ENCODE data around the gene DDX1.

Gene DDX1

DNA sequence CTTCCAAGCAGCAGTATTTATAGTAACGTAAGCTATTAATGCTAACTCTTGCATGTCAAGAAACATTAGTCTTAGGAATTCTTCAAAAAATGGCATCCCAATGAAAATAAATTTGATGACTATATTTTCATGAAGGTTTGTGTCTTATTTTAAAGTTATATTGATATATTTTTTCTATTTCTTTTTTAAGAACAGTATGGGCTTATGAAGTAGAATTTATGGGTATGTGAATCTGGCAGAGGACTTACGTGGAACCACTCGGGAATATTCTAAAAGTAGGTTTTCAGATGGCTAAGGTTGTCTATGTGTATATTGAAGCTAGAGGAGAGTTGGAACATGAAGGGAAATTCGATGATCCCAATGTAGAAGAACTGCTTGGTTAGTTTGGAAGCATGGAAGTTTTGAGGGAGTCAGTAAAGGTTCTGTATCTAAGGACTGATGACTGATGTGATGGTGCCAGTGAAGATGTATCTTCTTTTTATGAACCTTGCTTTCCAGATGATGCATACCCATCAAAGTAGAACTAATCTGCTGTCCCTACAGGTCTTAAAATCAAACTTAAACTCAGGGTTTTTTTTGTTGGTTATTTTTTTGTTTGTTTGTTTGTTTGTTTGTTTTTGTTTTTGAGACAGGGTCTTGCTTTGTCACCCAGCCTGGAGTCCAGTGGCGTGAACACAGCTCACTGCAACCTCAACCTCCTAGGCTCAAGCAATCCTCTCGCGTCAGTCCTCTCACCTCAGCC lies 39.5 kb downstream of the DDX1 start:
- DNase-seq: no peak

DNA sequence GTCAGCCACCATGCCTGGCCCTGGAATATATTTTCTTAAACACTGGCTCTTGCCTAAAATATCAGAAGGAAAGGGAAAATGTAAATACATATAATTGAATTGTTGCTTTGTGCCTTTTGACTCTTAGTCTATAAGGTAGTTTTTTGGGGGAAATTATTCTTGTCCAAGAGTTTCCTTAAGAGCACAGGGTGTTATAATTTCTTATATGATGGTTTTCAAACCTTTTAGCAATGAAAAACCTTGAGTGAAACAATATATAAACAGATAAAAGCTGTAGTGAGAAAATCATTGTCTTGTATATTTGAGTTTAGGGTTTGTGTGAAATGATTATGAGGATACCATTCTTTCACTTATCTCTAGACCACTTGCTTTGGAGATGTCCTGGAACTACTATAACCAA lies 40.2 kb downstream of the DDX1 start:
- no peak for DNase-seq

DNA sequence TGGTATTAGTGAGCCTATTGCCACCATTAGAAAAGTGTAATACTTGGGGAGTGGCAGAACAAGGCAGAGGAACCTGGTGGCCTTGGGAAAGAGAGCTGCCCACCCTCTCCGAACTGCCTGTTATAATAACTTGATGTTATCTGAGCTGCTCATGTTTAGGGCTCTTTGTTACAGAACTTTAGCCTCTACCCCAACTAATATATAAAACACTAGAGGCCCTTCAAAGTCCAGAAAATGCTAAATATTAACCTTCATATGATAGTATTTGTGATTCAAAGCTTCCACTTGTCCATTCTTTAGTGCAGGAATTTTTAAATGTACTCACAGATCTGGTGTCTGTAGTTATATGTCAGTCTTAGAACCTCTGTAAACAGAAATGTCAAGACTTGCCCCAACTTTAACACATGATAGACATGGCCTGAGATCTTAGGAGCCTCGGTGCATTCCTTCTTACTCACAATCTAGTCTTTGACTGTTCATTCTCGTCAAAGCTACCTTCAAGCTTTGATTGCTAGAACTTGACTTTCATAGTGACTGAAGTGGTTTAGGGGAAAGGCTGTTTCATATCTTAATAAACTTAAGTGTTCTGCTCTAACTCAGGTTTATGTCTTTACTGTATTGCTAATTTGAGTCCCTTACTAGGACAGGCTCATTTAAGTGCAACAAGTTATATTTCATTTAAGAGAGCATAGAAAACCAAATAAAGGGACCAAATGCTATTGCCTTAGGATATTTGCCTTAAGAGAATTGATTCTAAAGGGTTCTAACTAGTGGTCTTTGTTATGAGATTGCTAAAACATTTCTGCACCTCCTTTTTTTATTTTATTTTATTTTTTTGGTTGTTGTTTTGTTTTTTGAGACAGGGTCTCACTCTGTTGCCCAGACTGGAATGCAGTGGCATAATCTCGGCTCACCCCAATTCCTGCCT lies 41.6 kb downstream of the DDX1 start:
- DNase-seq: no peak

DNA sequence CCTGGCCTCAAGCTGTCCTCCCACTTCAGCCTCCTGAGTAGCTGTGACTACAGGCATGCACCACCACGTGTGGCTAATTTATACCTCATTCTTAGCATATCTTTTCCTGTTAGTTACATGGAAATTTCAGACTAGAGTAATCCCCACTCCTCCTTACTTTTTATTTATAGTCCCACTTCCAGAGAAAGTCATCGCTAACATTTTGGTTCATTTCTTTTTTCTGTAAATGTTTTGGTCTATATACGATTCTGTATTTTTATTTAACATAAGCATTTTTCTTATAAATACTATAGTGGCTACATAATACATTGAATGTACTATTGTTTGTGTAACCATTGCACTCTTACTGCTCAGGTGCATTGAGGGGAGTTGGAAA lies 42.3 kb downstream of the DDX1 start:
- no peak for DNase-seq

DNA sequence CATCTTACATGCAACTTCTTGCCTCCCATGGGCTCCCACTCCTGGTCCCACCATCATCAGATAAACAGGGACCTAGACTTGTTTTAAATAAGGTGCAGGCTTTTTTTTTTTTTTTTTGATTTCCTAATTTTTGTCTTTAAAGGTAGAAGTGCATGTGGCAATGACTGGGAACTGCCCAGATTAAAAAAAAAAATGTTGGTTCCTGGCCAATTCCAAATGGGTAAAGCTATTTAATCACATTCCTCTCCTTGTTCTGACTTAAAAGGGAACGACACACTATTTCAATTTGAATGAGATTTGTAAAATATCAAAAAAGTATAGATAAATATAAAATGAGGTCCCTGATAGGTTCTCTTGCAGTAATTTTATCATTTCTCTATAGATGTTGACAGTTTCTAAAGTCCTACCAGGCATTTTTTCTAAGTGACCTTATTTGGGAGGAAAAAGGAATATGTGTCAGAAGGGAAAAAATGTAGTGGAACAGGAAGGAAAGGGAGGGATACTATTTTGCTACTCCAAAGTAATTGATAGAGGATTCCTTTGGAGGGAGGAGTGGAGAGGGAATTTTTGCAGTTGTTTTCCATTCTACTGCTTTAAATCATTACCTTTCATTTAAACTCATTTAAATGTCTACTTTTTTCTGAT lies 43.3 kb downstream of the DDX1 start:
- no peak for DNase-seq

DNA sequence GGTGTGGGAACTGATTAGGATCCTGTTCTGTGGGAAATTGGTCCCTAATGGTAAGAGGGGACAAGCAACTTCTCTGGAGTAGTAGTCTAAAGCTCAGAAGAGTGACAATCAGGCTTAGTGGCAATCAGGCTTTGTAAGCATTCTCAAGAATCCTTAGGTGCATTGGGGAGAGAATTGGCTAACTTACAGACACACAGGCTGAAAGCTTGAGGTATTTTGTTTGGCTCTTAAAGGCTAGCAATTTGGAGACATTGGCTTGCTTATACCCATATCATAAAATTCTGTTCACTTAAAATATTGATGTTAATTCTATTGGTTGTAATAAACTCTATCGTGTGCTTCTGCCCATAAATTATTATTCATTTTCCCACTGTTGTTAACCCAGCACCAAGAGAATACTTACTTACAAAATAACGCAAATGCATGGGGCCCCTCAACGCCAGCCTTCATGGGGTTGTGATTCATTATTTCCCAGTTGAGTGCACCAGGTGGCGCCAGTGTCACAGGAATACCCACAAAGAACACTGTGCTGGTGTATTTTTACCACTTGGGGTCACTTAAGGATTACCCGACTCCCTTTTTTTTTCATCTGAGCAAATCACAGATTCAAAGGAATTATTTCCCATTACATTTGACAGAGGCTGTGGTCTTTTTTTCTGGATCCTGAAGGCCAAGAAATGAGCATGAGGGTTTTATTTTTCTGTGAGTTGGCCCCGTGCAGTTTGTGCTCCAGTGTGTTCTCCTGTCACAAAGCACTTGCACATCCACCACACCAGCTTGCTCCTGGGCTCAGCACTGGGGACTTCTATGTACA lies 45.5 kb downstream of the DDX1 start:
- peak; percentile 38 for DNase-seq

DNA sequence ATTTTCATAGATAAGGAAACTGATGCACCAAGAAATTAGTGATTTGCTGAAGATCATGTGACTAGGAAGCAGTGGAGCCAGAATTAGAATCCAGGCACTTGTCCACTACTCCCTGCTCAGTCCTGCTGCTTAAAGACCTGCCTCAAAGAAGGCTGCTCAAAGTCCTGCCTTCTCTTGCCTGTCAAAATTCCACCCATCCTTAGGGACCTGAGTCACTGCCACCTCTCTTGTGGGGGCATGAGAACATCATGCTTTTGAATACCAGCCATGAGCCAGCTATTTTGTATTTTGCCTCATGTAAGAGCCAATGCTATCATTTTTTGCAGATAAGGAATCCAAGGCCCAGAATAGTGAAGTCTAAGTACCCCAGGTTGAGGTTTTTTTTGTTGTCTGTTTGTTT lies 47.1 kb downstream of the DDX1 start:
- DNase-seq: no peak

DNA sequence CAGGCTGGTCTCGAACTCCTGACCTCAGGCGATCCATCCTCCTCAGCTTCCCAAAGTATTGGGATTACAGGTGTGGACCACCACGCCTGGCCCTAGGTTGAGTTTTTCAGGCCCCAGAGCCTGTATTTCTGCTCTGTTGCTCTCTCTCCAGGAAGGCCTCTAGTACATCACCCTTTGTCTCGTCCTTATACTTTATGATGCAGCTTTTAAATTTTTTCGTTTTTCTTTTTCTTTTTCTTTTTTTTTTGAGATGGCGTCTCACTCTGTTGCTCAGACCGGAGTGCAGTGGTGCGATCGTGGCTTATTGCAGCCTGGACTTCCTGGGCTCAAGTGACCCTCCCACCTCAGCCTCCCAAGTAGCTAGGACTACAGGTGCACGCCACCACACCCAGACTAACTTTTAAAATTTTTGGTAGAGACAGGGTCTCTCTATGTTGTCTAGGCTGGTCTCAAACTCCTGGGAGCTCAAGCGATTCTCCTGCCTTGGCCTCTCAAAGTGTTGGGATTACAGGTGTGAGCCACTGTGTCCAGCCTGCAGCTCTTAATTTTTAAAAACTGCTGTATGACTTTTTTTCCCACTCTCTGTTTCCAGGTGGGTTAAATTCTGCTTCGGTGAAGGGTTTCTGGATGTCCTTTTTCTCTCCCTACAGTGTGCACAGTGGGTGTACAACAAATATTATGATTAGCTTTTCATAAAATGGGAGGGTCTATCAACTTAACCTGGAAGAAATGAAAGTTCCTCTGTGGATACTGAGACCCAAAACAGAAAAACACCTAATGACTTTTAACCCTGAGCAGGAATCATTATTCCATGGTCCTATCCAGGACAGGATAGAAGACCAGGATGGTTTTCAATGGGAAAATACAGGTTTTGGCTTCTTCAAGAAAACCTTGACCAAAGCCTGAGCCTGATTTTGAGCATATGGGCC lies 47.9 kb downstream of the DDX1 start:
- no peak for DNase-seq

DNA sequence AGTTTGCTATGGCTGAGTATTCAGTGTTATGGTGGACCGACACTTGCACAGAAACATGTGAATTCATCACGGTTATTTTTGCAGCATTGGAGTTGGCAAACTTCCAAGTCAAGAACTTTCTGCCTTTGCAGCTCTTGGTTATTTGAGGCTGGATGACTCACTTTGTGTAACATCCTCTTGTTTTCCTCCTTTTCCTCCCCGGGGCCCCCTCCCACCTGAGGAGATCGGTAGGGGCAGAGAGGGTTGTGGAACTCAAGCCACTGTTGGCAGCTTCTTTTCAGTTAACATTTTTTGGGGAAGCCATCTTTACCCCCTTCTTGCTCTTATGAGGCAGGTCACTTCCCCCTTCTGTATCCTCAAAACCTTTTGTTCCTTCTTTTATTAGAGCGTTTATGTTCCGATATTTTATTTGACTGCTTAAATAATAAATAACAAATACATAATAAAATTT lies 48.6 kb downstream of the DDX1 start:
- no peak for DNase-seq

DNA sequence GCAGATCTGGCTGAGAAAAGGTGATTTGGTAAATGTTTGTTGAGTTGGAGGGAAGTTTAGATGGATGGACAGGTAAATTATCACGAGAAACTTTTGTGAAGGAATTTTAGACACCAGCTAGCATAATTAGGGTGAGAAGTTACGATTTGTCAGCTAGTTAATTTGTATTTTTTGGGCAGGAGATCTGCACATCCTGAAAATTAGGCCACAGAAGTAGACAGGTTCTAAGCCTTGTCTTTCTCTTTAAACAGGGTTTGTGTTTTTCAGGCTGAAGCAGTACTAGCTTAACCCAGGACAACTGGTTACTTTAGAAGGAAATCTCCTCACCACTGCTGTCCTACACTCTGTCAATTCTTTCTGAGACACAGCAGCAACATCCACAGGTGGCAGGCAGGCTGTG lies 49.1 kb downstream of the DDX1 start:
- no peak for DNase-seq

DNA sequence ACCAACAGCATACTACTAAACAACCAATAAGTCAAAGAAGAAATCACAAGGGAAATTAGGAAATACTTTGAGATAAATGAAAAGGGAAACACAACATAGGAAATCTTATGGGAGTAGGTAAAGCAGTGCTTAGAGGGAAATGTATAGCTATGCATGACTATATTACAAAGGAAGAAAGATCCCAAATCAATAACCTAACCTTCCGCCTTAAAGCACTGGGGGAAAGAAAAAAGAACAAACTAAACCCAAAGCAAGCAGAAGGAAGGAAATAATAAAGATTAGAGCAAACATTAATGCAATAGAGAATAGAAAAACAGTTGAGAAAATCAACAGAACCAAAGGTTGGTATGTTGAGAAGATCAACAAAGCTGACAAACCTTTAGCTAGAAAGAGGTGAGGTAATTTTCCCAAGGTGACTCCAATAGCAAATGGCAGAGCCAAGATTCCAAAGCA lies 49.9 kb downstream of the DDX1 start:
- DNase-seq: no peak

DNA sequence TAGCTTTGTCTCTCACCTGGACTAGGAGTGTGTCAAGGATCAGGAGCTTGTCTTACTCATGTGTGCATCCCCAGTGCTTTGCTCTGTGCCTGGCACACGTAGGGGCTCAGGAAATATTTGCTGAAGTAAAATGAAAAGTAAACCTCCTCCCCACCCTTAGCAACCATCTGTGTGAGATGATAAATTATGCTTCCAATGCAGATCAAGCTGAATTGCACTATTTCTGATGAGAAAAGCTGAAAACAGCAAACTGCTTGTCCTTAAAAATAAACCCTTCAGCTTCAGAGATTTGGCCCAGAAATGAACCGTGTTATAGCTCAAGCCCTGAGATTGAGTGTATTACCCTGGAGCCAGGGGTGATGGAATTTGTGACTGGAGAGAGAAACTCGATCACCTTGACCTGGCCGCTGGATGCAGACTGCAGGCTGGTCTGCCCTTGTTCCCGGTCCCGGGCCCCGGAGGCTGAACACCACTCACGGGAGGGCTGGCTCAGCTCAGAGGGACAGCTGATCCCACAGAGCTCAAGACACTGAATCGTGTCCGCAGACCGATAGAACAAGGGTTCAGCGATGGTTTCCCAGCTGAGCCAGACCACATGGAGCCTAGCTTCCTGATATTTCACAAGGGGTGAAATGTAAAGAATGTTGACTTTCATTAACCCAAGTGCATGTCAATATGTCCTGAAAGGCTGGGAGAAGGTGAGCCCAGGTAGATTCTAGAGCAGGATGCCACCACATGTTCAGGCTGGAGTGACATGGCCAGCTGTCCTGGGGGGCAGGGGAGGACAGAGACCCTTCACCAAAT lies 50.5 kb downstream of the DDX1 start:
- no peak for DNase-seq

DNA sequence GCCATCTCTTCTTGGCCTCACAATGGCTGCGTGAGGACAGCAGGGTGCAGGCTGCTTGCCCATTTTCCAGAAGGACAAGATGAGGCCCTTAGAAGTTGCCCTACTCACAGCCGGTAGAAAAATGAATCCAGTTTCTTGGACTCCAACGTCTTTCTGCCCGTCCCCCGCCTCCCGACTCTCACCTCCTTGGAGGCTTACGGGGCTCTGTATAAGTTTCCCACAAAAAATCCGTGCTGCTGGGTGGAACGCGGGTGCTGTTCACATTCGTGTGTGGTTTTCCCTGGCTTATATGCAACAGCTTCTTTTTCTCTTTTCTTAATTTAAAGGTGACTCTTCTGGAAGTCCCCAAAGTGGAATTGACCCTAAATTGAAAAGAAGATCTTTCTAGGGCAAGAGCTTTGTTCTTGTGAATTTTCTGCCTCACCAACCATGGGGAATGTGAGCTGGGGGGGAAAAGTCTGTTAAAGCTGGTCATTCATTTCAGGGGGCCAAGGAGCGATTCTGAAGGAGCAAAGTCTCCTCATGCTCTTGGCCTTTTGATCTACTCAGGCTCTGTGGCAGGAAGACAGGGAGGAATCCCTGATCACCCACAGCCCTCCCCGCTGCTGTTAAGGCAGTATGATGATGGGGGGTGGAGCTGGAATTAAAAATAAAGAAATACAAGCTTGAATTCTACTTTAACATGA lies 51.3 kb downstream of the DDX1 start:
- no peak for DNase-seq

DNA sequence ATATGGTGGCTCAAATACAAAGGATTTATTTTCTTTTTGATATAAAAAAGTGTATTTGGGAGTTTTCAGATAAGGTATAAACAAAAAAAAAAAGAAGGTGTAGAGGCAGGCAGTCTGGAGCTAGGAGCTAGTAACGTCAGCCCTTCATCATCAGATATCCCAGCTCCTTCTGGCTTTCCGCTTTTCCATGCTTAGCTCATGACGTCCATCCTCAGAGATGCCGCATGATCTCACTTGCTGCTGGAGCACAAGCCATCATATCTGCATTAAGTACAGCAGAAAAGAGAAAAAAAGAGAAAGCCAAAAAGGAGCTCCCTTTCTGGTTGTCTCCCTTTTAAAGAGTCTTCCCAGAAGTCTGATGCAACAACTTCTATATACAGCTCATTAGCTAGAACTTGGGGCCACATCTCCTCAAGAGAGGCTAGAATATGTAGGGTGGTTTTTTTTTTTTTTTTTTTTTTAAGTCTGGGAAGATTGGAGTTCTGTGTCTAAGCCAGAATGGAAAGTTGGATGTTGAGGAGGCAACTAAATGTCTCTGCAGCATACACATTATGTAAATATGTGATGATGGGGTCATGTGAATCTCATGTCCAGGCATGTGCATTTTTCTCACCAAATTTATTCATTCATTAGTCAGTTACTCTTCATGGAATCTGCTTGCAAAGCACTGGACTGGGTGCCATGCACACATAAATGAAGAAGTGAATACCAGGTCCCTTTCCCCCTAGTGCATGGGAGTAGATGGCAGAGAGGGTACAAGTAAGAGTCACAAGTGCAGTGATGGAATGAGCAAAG lies 52.3 kb downstream of the DDX1 start:
- DNase-seq: no peak

DNA sequence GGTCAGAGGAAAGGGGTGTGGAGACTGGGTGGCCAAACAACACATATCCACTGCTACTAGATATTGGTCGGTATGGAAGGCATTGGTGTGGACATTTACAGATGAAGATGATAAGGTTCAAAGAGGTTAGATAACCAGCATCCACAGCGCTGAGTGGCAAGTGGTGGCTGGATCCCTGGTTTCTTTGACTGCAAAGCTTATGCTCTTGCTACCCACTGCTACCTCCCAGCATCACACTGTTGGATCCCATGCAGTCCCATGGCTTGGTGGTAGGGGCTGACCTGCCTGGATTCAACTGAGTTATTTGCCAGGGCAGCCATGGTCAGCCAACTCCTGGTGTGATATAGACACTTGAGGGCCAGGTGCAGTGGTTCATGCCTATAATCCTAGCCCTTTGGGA lies 53.6 kb downstream of the DDX1 start:
- no peak for DNase-seq

DNA sequence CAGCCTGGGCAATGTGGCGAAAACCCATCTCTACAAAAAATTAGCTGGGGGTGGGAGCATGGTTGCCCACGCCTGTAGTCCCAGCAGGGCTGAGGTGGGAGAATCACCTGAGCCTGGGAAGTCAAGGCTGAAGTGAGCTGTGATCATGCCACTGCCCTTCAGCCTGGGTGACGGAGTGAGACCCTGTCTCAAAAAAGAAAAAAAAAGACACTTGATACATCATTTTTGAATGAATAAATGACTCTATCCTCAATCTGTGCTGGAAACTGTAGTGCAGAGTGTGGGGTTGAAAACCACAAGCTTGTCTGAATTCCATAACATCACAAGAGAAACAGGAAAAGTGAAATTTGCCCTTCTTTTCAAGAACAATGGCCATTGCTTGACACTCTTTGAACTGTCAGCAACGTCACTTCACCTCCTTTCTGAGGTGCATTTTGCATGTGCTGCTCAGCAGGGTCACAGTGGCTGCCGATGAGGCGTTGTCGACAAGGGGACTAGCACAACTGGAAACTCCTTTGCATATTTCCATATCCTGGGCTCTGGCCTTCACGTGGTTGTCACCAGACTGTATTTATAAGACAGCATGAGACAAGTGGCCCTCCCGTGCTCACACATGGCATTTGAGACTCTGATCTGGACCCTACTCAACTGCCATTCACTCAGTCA lies 54.2 kb downstream of the DDX1 start:
- DNase-seq: no peak

DNA sequence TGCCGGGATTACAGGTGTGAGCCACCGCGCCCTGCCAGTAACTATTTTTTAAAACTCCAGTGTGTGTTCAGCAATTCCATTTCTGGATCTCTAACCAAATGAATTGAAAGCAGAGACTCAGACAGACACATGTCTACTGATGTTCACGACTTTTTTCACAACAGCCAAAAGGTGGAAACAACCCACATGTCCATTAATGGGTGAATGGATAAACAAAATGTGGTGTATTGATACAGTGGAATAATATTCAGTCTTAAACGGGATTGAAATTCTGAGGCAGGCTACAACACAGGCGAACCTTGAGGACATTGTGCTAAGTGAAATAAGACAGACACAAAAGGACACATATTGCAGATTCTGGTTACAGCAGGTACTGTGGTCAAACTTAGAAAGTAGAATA lies 55.0 kb downstream of the DDX1 start:
- DNase-seq: no peak
